ENCODE data around the gene AK8. TPM values are rescaled to one million over a fixed set of nuclear protein-coding genes. Genes with fewer than 3 reads are reported as not detected.

AK8 gene
- total and polyA plus RNA-seq, 9 donors, result 0.36 to 9.8 (median 1.6) TPM

GRCh38 chr9:132908635-132909034, 30.6 kb upstream of the AK8 start:
- H3K36me3 ChIP-seq, result no peaks in the 10 kb centered on the region

GRCh38 chr9:132905726-132906125, 27.6 kb upstream of the AK8 start:
- intact Hi-C loops (cut with DNase I), result loop anchor here in 2 of 4 donors (10.0 kb wide), 2 partner anchors 101 to 241 kb away; partner anchors contain the start of gene DDX31 (in 1 of the 2)
- Histone ChIP-seq H3K27ac (no peak overlapping the region), H3K9me3 (no peaks in the 10 kb centered on the region), H3K4me1 (ENCODE audit: insufficient read depth) (no peaks in the 10 kb centered on the region), H3K27me3 (no peaks in the 10 kb centered on the region), H3K36me3 (no peaks in the 10 kb centered on the region), H3K4me3 (no peak overlapping the region)
- DNase-seq, result no peak
- no peak for TF ChIP-seq EP300 (IDR thresholded peaks at IDR 0.05)
- TF ChIP-seq, protein P1, sequence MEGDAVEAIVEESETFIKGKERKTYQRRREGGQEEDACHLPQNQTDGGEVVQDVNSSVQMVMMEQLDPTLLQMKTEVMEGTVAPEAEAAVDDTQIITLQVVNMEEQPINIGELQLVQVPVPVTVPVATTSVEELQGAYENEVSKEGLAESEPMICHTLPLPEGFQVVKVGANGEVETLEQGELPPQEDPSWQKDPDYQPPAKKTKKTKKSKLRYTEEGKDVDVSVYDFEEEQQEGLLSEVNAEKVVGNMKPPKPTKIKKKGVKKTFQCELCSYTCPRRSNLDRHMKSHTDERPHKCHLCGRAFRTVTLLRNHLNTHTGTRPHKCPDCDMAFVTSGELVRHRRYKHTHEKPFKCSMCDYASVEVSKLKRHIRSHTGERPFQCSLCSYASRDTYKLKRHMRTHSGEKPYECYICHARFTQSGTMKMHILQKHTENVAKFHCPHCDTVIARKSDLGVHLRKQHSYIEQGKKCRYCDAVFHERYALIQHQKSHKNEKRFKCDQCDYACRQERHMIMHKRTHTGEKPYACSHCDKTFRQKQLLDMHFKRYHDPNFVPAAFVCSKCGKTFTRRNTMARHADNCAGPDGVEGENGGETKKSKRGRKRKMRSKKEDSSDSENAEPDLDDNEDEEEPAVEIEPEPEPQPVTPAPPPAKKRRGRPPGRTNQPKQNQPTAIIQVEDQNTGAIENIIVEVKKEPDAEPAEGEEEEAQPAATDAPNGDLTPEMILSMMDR (IDR thresholded peaks at IDR 0.05), result no peak
- no peak for TF ChIP-seq POLR2A (IDR thresholded peaks at IDR 0.05)
- 86 to 89% (median 87%) methylated on average over 12 of the region's 12 CpGs for WGBS, 3 donors

More at GRCh38 chr9:132908635-132909034, 30.6 kb upstream of the AK8 start:
- intact Hi-C loops (cut with DNase I), result loop anchor here in 2 of 4 donors (2.0 to 10.0 kb wide), 3 partner anchors 48 to 244 kb away; partner anchors contain the start of gene DDX31 (in 1 of the 2)
- Histone ChIP-seq H3K27me3 (no peaks in the 10 kb centered on the region), H3K27ac (no peak overlapping the region), H3K9me3 (no peaks in the 10 kb centered on the region), H3K4me1 (ENCODE audit: insufficient read depth) (no peaks in the 10 kb centered on the region), H3K4me3 (no peak overlapping the region)
- WGBS, 3 donors, result 85 to 90% (median 88%) methylated on average over 7 of the region's 7 CpGs
- no peak for DNase-seq
- TF ChIP-seq EP300 (IDR thresholded peaks at IDR 0.05), result no peak
- TF ChIP-seq, protein P1 (IDR thresholded peaks at IDR 0.05), result no peak
- no peak for TF ChIP-seq POLR2A (IDR thresholded peaks at IDR 0.05)

- Histone ChIP-seq H3K27me3 (no peaks in the 10 kb centered on the region), H3K4me1 (ENCODE audit: insufficient read depth) (no peaks in the 10 kb centered on the region), H3K36me3 (no peaks in the 10 kb centered on the region), H3K4me3 (no peak overlapping the region), H3K27ac (no peak overlapping the region), H3K9me3 (no peaks in the 10 kb centered on the region)
- DNase-seq, result no peak
- intact Hi-C loops (cut with DNase I), result loop anchor here in 2 of 4 donors (10.0 kb wide), 2 partner anchors 99 to 239 kb away; partner anchors contain the start of gene DDX31 (in 1 of the 2)
- 66 to 76% (median 74%) methylated on average over 13 of the region's 13 CpGs for WGBS, 3 donors
- TF ChIP-seq, protein P1 (IDR thresholded peaks at IDR 0.05), result no peak
- TF ChIP-seq POLR2A (IDR thresholded peaks at IDR 0.05) (no peak), EP300 (IDR thresholded peaks at IDR 0.05) (no peak)
Observed at GRCh38 chr9:132903574-132904492, 25.7 kb upstream of the AK8 start.

DNA sequence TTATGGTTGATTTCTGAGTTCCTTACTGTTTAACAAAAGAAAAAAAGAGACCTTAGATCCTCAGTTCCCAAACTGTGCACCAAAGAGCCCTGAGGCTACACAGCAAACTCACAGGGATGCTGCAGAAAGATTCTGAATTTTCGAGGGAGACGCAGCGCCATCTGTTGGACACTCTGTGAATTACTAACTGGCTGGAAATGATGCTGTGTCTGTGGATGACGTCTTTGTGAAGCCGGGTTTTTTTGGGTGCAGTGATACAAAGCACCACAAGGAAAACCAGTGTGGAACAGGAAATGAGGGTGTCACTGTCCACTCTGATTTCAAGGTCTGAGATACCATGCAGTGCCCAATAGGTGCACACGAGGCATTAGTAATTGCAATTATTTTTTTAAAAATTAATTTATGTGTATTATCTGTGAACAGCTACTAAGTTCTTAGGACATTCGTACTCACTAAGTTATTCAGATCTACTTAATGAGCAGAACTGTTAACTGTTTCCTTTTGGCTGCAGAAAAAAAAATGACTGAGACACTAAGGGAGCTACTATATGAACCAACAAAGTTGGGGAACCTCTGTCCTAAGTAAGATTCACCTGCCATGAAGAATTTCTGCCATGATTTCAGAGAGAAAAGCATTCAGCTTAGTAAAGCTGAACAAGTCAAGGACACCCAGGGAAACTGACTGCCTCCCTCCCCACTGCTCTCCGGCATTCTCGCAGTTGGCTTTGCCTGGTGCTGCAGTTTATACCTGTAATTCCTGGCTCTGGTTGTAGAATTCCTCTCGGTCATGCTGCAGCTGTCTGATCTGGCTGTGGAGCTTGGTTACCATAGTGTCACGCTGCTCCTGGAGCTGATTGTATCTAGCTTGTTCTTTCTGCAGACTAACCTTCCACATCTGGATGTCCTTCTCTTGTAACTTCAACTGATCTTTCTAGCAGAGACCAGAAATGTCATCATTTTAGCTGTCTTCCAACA, 24.1 kb upstream of the AK8 start:
- DNase-seq, result peak; percentile 58 to 83 (median 75)
- Histone ChIP-seq H3K4me1 (ENCODE audit: insufficient read depth) (no peaks in the 10 kb centered on the region), H3K27me3 (no peaks in the 10 kb centered on the region), H3K4me3 (no peak overlapping the region), H3K27ac (peak overlapping the region in 1 of 2 donors; percentile 2), H3K36me3 (no peaks in the 10 kb centered on the region), H3K9me3 (no peaks in the 10 kb centered on the region)
- TF ChIP-seq, protein P1 (IDR thresholded peaks at IDR 0.05), result peak; percentile 71 to 82 (median 74)
- TF ChIP-seq EP300 (IDR thresholded peaks at IDR 0.05), result no peak
- 39 to 41% (median 39%) methylated on average over 11 of the region's 11 CpGs for WGBS, 3 donors
- intact Hi-C loops (cut with DNase I), result loop anchor here in 2 of 4 donors (10.0 kb wide), 2 partner anchors 97 to 237 kb away; partner anchors contain the start of gene DDX31 (in 1 of the 2)

Data from ovary (tissue), 9 donors.